Stimulated activated CD4-positive, alpha-beta T cell treated with anti-CD3 and anti-CD28 coated beads, Interleukin-12 subunit alpha, Interleukin-12 subunit beta, amount 100 ng/mL, for 24 hours (primary cell): ENCODE results near the gene HLCS.
A peak's percentile ranks its signal among the peaks of the same experiment; 100 is the strongest.

ENCODE experiments used
- DNase-seq, 2 experiments: peaks; one replicate each; pipeline ENCODE4 v3.0.0-alpha.2; 2020; ENCODE audit warnings: low read depth in 2 of 2

HLCS gene

DNA sequence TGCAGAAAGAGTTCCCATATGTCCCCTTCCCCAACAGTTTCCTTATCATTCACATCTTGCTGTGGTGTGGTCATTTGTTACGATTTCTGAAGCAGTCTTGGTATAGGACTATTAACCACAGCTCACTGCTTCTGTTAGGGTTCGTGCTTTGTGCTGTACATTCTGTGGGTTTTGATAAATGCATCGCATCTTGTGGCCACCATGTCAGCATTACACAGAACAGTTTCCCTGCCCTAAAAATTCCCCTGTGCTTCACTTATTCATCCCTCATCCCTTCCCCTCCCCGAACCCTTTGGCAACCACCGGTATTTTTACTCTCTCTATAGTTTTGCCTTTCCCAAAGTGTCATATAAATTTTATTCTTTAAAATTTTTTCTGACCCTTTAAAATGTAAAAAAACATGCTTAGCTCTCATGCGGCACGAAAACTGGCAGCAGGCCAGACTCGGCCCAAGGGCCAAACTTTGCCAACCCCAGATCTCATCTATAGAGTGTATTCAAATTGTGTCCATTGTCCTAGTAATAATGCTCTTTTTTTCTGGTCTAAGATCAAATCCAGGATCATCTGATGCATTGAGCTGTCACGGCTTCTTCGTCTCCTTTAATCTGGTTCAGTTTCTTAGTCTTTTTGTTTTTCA, 189.4 kb downstream of the HLCS start:
- DNase-seq = no peak

DNA sequence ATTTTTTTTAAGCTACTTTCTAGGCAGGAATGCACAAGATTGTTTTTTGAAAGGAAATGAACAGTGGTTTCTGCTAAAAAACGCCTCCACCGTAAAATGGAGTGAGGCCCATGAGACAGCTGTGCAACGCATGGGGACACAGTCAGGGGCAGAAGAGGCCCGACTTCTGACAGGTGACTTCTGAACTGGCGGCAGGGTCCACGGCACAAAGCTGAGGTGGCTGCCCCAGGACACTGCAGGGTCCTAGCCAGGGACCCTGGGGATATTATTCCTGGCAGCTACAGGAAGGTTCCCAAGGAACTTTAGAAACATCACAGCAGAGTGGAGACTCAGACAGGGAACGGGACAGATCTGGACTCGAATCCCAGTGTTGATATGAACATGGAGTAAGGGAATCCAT, 192.5 kb downstream of the HLCS start:
- no peak for DNase-seq

DNA sequence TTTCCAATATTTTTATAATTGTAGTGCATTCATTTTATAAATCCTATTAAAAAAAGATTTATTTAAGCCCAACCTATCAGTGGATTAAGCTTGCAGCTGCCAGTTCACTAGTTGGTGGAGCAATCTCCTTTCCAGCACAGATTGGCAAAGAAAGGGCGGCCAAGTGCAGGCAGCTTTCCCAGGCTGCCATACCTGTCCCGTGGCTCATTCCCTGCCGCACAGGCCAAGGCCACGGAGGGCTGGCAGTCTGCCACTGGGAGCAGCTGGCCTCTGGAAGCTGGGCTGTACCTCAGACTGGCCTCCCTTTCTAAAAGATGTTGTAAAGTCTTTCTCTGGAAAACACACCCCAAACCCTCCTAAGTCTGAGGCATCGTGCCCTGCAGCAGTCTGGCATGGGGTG, 193.4 kb downstream of the HLCS start:
- no peak for DNase-seq

DNA sequence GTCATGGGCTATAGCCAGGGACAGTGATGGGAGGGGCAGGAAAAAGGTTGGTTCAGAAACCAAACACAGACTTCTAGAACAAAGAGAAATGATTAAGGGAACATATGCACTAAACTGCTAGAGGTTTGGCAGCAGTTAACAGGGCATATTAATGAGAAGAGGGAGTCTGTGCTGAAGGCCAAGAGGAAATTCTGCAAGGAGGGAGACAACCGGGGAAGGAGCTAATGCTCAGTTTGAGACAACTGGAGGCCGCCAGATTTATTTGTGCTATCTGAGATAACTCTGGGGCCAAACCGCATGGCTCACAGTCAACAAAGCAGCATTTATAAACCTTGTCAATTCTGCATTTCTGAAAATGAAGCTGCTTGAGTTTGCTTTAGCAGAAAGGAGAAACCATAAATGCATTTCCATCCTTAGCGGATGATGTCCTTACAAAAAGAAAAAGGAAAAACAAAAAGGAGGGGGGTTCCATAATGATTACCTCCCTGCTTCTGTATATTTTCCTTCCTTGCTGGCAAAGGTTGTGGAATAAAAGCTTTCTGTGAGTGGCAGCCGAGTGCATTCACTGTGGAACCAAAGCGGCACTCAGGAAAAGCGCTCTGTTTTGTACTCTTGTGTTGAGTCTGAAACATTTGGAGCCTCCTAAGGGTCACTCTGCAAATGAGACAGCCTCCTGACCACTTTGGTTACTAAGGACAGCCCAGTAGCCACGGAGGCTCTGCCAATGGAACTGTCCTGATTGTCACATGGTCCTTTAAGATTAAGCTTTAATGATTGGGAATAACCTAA, 197.2 kb downstream of the HLCS start:
- no peak for DNase-seq

DNA sequence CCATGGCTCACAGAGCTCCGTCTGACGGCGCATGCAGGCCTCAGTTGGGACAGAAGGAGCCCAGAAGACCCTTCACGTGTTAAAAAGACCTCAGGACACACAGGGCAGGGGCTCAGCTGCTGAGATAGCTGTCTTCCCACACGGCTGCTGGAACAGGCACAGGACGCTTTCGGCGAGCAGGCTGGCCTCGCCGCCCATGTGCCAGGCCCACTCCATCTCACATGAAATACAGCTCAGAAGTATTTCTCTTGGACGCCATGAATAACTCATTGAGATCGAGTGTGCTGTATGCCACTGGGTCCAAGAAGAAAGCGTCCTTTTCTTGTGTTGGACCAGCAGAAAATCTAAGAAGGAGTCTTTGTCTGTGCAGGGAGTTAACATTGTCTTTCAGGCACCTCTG, 198.0 kb downstream of the HLCS start:
- DNase-seq = no peak

DNA sequence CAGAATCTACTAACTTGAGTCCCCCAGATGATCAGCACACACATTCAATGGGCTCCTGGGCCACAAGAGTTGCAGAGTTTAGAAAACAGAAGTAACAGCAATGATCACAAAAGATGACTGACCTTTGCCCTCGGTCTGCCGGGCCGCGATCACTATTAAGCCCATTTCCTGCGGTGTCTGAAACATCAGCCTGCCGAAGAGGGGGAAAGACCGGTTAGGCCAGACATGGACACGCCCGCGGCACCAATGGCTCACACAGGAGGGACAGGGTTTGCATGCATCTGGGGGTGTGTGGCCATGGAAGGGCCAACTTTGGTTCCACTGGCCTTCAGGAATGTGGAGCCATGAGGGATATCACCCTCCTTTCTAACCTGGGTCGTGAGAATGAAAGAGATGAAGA, 199.4 kb downstream of the HLCS start:
- no peak for DNase-seq

DNA sequence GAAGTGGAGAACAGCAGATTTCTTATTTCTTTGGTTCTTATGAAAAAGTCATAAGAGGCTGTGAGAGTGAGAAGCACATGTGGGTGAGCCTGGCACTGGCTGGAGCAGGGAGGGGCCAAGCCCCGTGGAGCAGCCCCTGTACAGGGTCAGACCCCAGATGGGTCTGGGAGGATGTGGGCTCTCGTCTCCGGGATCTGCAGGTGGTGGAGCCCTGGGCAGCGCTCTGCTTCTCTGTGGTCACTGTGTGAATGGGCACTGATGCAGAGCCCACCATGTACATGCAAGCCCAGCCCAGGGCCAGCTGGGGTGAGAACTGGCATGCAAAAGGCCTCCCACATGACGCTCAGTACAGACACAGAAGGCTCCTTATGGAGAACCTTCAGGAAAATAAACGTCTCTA, 200.0 kb downstream of the HLCS start:
- DNase-seq = no peak

DNA sequence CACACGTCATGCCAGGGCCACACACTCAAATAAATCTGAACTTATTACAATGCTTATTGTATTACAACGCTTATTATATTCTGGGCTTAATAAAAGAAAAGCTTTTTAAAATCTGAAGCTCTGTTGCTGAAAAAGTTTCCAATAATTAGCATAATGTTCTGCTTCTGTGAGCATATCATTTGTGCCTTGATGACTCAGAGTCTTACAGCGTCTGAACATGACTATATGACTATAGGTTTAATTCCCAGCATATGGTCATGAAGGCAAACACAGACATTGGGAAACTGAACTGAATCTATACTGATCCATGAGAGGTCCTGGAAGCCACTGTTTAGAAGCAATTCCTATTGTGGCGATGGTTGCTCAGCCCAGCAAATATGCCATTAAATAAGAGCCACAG, 201.2 kb downstream of the HLCS start:
- no peak for DNase-seq

DNA sequence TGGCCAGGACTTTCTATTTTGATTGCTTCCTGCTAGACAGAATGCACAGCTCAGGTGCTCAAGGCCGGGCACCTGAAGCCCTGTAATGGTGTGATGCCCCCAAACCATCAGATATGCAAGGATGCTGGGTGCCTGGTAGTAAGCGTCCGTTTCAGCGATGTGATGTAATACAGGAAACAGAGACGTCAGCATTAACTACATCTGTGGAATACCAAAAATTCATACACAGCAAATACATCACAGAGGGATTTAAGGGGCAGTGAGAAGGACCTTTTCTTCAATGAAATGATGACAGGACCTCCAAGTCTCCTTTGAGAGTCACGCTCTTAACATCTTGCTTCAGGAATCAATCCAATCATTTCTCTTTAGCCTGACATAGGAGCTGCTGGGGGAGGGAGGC, 203.2 kb downstream of the HLCS start:
- DNase-seq = no peak

DNA sequence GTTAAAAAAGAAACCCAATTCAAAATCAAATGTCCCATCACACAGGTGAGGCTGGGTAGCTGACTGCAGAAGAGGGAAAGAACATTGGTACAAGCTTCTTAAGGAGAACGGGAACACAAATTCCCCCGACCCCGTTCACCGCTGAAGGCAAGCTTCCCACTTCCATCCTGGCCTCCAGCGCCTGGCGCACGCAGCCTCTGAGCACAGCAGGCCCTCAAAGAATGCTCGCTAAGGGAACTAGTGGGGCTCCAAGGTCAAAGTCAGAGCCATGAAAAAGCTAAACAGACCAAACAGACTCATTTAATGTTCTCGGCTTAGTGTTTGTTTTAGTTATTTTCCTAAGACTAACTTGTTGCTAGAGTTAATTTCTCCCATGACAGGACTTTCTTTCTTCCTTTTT, 203.8 kb downstream of the HLCS start:
- no peak for DNase-seq

DNA sequence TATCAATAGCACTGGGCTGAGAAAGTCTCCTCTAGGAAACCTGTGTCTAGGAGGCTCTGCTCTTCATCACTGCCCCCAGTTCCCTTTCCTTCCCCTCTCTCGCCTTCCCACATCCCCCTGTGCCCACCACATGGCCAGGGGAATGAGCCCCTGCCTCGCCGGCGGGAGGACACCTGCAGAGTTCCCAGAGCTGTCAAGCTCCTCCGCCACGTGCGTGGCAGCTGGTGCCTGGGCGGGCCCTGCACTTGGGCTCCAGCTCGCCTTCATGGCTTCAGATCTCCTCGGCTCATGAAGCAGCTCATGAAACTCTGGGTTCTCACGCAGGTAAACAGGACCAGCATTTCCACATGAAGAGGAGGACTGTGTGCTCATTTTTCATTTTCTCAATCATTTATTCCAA, 204.8 kb downstream of the HLCS start:
- no peak for DNase-seq

DNA sequence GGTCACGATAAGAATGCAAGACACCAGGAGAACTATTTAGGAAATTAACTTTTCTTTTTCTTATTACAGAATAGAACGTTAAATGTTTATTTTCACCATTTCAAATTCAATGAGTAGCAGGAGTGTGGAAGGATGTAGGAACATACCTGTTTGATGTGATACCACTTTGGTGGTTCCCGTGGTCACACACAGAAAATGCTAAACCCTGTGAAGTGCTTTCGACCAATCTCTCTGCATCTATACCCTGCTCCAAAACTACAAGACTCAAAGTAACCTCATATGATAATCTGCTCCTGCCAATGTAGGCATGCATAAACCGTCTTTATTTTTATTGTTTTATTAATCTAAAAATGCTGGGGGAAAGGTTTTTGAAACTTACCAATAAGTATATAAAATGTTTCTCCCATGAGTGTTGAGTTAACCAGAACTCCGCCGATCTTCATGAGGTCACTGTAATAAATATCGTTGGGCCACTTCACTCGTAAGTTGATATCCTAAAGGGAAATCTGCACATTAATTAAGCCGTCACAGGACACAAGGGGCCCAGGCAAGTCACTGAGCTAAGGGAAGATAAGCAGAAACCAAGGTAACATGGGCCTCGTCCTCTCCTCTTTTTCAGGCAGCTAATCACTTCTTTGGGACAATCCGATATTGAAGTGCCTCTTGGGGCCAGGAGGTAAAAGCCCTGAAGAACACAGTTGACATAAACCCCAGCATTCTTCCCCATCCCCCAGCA, 207.0 kb downstream of the HLCS start:
- no peak for DNase-seq

DNA sequence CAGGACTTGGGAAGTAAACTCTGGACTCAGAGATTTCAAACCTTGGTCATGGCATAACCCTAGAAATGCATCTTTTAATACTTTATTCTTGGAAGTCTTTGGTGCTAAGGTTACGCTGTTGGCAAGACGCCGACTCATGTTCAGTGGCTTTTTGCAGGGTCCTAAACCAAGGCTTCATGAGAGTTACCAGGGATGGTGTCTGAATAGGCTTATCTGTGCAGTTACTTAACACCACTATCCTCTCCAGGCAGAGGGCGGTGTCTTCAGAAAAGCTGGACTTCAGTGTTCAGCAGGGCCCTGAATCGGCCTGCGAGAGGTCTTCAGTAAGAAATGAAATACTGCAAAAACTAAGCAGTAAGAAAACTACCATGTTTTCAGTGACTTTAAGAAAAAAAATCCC, 209.3 kb downstream of the HLCS start:
- DNase-seq = no peak

DNA sequence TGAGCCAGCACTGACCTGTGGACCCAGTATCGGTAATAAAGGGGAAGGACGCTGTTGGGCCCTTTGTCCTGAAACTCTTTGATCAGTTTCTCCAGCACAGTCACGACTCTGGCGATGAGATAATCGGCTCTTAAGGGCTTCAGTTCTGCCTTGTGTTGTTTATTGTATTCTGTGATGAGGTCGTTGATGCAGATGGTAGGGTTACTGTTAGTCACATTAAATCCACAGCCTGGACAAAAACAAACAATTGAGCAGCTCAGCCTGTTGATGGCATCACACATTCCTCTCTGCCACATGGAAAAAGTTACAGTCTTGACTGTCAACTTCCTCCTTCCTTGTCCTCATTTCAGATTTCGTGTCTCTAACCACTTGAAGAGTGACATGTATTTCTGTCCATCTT, 209.9 kb downstream of the HLCS start:
- DNase-seq = no peak

DNA sequence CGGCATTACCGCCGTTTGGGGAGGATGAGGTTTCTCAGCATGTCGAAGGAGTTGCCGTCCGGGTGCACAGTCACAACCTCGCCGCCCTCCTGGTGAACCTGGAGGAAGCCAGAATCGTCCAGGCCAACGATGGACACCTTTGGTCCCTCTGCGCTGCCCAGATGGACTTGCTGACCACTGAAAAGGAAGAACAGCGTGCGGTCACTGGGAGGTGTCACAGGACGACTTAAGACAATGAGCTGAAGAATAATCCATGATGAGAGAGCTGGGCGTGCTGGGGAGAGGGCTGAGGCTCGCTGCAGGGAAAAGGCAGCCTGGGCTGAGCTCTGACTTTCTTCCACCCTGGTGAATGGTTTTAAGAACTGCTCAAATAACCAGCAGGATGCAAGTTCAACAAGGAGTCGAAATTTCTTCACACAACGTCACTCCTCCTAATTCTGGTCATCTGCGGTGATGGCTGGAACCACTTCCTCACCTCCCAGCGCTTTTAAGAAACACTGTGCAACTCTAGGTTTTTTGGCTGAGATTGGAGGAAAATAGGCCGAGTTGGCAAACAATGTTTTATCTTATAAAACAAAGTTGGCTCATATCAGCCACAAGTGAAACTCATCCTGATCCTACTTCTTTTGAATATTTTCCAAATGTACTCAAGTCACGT, 212.1 kb downstream of the HLCS start:
- DNase-seq = no peak

DNA sequence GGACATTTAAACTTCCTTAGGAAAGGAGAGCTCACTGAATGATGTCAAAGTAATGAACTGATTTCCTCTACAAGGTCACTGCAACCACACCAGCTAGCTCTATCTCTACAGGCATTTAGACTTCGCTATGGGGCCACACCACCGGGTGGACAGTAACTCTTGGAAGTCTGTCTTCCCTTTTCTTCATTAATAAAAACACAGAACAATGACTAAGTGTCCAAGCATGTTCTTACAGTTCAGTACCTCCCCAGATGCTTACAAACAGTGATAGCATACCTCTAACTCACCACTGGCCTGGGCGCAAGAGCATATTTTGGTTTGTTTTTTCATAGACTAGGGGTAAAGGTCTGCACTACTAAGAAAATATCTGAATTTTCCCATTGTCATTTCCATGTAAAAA, 212.9 kb downstream of the HLCS start:
- no peak for DNase-seq

DNA sequence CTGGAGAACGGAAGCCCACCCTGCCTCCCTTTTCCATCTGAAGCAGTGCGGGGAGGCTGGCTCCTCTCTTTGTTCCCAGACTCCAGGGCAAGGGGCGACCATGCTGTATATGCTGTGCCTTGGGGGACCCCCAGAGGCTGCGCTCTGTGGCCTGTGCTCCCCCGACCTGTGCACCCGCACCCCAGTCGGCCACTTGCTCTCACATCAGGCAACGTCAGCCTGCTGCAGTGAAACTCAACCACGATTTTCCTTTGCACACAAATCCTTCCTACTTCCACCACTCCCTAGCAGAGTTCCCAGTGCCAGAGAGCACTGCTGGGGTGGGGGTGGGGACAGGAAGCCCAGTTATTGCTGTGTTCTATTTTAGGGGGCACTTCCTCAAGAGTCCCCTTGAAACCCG, 215.1 kb downstream of the HLCS start:
- no peak for DNase-seq

DNA sequence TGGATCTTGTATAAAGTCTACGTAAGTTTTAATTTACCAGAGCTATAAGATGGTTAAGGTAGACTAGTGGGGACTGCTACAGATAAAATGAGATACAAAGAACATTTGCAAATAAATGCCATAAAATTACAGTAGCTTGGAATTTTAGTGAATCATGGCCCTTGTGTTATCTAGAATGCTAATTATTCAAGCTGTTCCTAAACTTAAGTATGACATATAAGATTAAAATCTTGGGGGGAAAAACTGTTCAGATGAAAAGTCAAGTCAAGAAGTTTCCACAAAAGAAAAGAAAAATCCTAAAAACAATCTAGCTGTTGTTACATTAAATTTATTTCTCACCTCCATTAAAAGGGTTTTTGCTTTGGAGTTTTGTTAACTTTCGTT, 215.9 kb downstream of the HLCS start:
- no peak for DNase-seq

DNA sequence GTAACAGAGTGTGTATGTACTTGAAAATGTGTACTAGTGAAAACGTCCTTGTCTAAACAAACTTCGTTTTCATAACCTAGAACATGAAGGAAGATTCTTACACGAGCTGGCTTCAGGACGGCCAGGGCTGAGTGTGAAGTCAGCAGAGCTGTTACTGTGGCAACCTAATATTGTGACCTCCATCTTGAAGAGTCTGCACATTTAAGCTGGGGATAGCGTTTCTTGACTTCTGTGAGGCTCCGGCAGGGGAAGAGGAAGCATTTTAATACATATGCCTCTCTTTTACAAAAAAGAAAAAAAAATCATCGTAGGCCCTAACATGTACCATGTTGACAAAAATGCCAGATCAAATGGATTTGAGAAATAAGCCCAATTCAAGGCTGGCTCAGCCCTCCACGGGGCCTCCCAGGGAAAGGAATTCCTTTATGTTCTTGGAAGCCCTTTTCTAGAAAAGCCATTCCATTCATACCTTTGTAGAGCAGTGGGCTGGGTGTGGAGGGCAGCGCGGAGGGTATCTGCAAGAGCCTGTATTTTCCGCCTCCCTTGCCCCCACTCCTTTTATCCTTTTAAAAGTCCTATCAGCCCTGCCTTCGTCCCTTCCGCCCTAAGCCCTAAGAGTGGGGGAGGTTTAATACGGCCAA, 216.4 kb downstream of the HLCS start:
- DNase-seq = no peak

DNA sequence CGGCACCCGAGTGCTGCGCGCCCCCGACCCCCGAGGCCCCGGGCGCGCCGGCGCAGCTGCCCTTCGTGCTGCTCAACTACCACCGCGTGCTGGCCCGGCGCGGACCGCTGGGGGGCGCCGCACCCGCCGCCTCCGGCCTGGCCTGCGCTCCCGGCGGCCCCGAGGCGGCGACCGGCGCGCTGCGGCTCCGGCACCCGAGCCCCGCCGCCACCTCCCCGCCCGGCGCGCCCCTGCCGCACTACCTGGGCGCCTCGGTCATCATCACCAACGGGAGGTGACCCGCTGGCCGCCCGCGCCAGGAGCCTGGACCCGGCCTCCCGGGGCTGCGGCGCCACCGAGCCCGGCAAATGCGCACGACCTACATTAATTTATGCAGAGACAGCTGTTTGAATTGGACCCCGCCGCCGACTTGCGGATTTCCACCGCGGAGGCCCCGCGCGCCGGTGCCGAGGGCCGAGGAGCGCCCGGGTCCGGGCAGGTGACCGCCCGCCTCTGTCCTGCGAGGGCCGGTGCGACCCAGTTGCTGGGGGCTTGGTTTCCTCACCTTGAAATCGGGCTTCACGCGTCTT, 218.6 kb downstream of the HLCS start:
- peak in 1 of 2 experiments; percentile 37 for DNase-seq

DNA sequence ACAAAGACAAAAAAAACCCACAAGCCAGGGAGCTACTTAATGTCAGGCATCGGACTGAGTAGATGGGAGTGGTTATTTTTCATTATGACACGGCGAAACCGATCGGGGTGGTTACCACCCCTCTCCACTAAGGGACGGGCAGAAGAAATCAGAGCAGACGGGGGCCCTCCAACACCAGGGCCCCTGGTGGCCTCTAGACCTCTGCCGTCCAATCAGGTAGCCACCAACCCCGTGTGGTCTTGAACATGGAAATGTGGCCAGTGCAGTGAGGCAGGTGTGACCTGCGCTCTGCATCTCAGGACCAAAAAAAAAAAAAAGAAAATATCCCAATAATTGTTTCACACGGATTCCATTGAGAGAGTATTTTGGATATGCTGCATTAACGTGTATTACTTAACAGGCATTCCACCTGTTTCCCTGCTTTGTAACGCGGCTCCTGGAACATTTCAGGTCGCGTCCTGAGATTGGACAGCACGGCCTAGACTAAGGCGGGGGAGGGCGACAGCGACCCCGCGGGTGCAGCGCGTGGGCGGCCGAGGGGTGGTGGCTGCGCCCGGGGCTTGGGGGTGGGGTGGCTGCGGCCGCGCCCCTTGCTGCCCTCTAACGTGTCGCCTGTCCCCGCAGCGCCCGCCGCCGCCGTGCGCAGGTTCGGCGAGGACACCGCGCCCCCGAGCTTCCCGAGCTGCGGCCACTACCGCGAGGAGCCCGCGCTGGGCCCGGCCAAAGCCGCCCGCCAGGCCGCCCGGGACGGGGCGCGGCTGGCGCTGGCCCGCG, 219.2 kb downstream of the HLCS start:
- DNase-seq = no peak
